HG02973 (cell line): Measurements from ENCODE around the gene QSOX2.
"Not testable (repeated sequence)": the region's sequence is repeated elsewhere in the genome, so short reads cannot be mapped to it uniquely, and the experiment has no call there.

Experiments used
- ATAC-seq: cut with Tn5 transposase; IDR thresholded peaks from one replicate; pipeline ENCODE4 v1.9.1; 2021; ENCODE audit warnings: moderate library complexity; ENCODE audit not compliant: unreplicated experiment

Gene QSOX2

DNA sequence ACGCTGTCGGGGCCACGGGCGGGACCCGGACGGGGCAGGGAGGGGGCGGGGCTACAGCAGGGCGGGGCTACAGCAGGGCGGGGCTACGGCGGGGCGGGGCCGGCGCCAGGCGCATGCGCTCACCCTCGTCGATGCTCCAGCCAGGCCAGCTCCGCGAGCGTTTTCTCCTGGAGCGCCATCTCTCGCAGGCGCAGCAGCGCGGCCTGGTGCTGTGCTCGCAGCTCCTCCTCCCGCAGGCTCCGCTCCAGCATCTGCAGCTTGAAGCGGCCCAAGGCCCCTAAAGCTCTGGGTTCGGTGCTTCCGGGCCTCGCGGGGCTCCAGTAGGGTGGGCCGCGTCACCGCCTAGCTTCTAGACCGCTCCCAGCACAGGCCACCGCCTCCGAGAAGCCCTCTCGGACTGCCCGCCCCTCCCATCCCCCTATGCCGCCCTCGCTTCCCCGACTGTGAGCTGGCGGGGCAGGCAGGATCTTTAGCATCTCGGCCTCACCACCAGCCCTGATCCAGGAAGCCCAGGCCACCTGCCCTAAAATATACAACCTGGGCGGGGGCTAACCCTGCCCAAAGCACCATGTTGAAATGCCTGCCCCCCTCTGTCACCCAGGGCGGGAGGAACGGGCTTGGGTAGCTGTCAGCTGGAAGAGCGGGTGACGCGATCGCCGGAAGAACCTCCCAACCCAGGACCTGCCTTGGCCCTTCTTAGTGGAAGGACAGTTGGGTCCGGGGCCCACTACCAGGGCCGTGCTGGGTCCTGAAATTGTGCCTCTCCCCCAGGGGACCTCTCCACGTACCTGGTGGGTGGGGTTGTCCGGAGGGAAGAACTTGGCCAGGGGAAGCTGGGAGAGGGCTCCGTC, 21.9 kb upstream of the QSOX2 start:
- ATAC-seq, result peak; percentile 59

DNA sequence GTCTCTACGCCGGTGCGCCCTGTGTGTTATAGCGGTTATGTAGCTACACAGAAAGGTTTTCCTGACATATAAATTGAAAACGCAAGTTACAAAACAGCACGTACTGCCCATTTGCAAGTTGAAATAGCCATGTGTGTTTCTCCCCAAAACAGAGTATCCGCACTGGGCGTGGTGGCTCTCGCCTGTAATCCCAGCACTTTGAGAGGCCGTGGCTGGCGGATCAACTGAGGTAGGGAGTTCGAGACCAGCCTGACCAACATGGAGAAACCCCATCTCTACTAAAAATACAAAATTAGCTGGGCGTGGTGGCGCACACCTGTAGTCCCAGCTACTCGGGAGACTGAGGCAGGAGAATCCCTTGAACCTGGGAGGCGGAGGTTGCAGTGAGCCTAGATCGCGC, 21.0 kb upstream of the QSOX2 start:
- ATAC-seq, result not testable (repeated sequence)

DNA sequence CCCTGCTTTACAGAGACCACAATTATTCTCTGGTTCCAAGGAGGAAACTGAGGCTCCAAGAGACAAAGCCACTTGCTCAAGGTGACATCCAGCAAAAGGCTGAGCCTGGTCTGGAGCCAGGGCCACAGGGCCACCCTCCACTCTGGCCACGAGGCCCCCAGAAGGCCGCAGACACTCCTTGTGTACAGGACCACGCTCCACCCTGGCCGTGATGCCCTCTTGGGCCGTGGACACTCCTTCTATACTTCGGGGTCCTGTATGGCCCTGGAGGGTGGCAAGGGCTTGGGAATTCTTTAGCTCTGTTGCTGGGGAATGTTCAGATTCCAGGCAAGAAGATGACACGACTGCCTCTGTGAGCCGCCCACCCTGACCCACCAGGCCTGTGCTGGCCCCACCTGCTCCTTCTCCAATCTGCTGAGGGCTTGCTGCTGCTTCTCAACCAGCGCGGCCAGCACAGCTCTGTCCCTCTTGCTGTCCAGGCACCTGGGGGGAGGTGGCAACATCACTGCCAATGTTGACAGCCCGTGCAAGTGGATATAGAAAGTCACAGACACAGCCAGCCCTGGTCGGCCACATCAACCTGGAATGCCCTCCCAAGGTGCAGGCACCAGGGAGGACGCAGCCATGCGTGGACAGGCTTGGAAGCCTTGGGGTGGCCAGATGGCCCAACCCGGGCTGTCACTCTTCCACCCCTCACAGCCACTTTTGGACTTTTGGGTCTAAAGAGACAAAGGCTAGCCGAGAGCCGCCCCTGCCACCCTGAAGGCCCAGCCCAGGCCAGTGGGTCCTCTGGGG, 20.1 kb upstream of the QSOX2 start:
- no peak for ATAC-seq

DNA sequence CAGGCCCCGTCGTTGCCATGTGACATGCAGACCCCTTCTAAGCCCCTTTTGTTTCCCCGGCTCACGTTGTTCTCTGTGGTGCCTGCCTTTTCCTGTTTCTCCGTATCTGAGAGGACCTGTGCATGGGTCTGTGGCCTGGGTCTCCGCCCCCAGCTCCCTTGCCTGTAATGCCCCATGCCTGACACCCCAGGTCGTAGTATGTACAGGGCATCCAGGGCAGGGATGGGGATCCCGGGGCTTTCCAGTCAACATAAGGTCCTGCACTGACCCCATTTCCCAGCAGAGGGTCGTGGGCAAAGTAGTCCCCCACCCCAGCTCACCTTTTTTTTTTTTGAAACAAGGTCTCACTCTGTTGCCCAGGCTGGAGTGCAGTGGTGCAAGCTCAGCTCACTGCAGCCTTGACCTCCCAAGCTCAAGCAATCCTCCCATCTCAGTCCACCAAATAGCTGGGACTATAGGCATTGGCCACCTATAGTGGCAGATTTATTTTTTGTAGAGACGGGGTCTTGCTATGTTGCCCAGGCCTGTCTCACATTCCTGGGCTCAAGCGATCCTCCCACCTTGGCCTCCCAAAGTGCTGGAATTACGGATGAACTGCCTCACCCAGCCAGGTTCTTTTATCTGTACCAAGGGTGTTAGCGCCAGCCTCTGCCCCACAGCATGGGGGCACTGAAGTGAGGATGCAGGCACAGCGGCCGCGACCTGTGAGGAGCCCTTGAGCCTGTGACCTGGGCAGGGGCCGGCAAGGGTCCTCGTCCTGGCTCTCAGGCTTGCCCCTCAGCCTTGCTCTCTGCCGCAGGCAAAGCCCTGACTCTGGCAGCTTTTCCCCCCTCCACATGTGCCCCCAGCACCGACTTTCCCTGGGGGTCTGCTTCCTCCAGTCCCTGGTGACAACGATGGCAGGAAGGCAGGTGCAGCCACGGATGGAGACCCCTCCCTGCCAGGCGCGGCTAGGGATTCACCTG, 19.1 kb upstream of the QSOX2 start:
- no peak for ATAC-seq

DNA sequence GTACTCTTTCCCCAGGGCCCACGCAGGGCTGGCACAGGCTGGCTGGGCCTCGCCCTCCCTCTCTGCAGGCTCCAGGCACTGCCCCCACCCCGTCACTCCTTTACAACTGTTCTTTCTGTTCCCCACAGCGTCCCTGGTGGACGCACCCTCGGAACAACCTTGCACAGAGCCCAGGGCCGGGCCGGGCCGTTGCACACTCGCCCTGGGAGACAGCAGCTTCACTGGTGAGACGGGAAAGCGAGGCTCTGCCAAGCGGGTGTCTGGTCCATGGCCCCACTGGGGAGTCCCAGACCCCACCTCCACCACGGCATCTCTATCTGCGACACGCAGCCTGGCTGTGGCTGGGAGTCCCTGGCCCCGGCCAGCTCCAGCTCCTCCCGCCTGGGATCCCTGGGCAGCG, 18.4 kb upstream of the QSOX2 start:
- ATAC-seq, result no peak

DNA sequence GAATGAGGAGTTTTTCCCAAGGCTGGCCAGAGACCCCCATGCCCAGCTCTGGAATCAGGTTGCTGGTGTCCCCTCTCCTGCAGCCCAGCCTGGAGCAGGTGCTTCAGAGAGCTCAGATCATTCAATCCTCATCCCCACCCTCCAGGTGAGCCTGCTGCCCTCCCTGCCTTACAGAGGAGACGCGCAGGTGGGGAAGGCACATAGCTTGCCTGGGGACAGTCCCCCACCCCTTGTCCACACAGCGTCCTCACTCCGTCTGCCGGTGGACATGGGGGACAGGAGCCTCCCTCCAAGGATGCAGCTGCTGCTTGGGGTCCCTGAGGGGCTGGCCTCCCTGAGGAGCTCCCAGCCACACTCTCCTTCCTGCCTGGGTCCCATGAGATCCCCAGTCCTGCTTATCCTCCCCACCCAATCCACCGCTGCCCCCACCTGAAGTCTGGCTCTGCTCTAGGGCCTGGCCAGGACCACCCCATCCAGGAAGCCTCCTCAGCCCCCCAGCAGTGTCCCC, 17.1 kb upstream of the QSOX2 start:
- no peak for ATAC-seq

DNA sequence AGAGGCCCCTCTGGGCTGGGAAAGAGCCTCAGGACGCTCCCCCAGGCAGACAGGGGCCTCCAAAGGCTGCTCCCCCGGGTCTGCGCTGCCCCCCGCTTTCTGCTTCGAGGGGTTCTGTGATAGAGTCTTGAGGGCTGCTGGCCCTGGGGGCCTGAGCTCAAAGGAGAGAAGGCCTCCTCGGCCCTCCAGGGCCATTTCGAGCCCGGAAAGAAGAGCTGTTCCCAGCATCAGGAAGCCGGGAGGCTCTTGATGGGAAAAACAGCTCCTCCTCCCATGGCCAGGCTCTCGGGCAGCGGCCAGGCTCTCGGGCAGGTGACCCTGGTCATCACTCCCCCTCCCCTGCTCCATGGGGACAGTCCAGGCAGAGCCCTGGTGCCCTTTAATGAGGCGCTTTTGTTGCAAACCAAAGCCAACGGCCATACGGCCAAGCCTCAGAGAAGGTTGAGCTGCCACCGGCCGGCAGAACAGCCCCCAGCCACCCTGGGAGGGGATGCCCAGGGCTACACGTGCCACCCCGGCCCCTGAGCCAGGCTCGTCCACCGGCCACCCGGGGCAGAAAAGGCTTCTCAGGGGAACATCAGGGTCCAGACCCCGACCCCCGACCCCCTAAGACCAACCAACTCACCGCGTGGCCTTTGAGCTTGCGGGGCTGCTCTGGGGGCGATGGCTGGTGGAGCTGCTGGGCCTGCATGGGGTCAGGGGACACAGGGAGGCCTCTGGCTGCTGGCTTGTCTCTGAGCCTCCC, 16.2 kb upstream of the QSOX2 start:
- ATAC-seq, result no peak

DNA sequence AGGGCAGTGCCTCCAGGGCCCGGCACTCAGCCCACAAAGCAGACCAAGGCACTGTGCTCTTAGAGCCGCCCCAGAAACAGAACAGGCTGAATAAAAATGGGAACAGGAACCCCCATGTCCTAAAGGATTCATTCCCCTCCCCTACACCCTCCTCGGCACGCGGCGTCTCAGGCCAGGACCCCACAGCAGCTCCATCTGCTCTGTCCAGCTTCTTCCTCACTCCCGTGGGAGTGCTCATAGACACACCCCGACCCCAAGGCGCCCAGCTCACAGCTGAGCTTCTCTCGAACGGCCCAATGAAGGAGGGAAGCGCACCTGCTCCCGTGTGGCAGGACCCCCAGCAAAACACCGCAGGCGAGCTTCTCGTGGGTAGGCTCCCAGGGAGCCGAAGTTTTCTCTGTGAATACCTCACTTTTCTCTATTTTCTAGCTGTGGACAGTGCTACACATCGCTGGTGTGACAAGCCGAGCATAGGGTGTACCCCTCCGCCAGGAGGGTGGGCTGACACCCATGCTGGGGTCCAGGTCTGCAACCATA, 15.4 kb upstream of the QSOX2 start:
- ATAC-seq, result no peak

DNA sequence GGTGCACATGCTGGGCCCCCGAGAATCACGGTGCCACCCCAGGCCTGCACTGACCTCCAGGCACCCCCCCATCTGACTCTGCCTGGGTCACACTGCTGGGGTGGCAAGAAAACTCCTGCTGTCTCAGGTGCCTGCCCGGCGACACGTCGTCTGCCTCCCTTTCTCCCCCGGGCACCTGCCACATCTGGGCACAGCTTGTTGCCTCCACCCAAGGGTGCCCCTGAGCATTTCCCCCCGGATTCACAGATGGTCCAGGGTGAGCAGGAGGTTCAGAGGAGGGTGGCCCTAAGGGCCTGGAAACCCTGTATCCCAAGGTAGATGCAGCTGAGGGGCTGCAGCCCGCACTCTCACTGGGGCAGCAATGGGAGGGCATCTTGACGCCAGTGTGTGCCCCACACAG, 14.9 kb upstream of the QSOX2 start:
- ATAC-seq, result no peak

DNA sequence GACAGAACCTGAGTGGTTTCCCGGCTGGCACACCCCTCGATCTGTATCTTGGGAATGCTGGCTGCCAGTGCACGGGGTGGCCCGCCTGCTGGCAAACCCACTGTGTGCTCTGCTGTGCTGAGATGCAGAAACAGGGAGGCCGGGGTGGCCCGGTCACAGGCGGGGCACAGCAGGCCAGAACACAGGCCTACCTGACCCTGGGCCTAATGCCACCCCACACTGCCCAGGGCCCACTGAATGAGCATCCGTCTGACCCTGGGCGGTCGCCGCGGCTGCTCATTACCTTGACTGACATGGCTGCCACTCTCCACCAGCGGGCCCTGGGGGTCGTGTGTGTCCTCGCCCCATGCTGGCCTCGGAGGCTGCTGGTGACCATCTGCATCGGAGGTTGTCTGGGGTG, 14.2 kb upstream of the QSOX2 start:
- ATAC-seq, result no peak

DNA sequence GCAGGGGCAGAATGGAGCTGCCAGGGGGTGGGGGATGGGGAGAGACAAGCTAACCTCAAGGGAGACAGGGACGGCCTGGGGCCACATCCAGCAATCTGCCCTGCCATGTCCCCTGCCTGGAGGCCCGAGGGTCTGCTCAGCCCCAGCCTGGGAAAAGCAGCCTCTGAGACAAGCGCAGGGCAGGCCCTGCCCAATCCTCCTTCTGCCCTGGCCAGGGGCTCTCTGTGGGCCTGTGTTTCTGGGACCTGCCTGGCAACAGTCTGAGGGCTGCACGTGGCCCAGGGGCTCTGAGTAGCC, 13.9 kb upstream of the QSOX2 start:
- ATAC-seq, result no peak

DNA sequence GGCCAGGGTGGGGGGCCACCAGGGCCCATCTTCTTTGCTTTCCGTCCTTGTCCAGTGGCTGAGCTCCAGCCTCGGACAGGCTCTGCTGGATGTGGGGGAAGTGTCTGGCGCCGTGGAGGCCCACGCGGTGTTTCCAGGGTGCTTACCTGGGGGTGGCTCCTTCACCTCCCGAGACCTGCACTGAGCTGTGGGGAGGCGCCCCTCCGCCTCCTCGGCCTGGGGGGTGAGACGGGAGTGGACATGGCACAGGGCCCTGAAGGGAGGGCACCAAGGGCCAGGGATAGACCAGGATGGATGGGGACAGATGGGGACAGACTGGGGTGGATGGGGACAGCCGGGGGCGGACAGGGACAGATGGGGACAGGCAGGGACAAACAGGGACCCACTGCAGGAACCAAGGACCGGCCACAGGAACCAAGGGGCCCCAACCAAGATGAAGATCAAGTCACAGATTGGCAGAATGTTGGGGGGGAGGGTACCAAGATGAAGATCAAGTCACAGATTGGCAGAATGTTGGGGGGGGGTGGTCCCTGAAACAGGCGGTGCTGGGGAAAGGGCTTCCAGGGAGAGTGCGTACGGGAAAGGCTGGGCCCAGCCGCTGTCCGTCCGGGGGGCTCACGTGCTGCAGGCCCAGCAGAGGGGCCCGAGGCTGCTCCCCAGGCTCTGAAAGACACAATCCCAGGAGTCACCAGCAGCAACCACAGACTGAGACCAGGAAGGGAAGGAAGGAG, 13.3 kb upstream of the QSOX2 start:
- ATAC-seq, result no peak

DNA sequence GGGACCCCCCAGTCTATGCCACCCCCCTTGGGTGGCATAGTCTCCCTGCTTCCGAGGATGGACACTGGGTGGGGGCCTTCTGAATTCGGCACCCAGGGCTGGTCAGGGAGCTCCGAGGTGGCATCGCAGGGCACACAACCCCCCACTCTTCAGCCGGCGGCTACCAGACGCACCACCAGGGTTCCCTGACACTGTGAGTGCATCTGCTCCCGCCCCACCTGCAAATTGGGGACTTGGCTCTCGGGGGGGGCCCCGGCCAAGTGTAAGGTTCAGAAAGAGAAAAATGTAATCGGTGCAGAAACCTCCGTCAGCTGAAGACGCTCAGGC, 12.7 kb upstream of the QSOX2 start:
- no peak for ATAC-seq

DNA sequence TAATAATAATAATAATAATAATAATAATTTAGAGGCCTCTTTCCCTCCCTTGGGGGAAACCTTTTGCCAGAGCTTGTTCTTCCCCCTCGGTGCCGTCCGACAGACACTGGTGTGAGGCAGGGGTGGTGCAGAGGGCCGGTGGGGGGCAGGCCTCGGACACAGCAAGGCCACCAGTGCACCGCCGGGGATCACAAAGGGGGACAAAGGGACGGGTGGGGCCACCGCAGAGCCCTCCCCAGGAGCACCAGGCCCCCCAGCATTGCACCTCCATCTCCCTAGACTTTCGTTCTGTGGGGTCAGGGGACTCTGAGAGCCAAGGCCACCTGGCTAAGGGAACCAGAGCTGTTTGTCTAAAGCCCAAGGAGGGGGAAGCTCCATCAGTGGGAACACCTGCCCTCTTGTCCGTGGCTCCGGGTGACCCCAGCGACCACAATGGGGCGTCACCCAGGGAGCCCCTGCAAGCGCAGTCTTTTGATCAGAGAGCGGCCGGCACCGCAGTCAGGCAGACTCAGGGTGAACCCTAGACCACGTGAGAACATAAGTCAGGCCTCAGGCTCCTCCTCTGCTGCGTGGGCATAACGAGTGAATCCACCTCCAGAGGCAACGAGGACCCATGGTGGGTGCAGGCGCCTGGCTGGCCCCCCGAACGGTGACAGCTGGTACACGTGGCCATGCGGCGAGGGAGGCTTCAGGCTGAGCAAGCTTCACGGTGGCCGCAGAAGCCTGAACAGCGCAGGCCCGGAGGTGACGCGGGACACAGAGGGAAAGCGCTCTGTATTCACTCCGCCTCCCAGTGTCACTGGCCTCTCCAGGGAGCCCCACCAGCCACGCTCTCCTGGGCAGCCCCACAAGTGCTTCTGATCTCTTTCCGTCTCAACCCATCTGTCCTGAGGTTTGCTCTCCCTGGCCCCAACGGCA, 12.0 kb upstream of the QSOX2 start:
- ATAC-seq, result no peak

DNA sequence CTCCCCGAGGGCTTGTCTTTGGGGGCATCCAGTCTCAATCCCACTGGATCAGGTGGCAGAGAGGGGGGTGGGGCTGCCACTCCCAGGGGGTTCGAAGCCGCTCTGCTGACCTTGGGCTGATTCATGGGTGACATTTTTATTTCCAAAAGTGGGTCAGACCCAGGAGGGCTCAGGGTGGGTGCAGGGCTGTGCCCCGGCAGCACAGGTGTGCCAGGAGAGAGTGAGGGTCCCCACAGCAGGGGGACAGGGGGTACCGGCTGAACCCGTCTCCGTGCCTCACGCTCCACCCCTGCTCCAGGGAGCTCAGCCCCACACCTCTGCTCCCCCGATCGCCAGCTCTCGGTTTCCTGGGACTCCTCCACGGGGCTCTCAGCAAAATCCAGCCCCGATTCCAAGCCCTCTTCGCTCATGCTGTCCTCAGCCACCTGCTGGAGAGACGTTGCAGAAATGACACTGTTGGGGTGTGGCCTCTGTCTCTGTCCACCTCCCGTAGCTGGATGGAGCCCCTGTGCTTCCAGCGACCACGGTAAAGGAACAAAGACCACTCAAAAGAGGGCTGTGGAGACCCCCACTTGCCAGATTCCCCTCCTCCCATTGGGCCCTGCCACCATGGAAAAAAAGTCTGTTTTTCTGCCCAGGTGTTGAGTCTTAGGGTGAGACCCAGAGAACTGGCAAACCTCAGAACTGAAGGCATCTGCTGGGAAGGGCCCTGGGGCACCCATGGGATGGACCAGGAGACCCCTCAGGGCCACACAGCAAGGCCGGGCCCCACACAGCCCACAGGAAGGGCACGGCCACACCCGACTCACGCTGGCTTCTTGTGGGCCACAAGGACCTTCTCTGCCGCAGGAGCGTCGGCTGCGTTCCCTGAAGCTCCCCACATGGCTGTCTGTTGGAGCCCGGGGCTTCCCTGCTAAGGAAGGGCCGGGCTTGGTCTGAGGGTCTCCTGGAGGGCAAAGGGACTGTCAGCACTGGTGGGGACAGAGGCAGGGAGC, 10.6 kb upstream of the QSOX2 start:
- no peak for ATAC-seq

DNA sequence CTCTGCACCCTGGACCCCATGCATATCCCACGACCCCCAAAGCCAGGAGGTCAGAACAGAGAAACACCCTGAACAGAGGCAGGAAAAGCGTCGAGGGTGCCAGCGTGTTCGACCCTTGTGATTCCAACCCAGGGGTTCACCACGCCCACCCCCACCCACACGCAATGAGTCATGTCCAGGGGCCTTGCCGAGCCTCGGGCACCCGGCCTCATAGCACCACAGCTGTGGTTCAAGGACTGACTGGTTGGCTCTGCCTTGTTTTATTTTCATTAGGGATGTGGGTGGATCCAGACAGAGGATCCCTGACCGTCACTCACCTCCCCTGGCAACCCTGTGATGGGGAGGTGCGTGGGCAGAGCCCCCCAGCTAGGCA, 9.5 kb upstream of the QSOX2 start:
- ATAC-seq, result no peak

DNA sequence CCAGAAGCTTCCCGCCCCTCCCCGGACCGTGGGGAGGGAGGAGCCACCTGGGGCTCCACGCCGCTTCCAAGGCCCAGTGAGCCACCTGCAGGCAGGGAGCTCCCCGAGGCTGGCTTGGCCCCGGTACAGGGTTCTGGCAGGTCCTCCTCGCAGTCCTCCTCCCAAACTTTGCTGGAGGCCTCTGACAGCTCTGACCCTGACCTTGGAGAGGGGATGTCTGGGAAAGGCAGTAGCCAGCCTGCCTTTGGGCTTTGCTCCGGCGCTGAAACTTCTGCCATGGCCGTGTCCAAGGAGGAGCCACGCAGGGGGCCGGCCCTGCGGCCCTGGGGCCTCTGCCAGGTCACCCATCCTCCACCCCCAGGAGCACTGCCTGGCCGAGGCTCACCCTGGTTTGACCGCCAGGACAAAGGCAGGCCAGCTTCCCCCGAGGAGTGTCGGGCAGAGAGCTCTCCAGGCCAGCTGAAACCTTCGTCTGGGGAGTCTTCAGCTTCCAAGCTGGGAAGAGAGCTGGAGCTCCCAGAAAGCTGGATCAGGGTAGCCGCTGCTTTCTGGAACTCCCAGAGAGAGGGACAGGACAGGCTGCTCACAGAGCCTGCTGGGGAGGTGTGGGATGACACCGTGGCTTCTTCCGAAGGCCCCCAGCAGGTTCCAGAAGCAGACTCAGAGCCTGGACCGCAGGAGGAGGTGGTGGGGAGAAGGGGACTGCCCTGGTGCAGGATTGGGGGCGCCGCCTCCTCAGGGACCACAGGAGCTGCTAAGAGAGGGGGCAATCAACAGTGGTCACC, 9.0 kb upstream of the QSOX2 start:
- no peak for ATAC-seq
